WTC11 (cell line): Measurements from ENCODE around the gene RBM19.

Experiments used
- IRF2 ChIP-seq: sonication (generic); formaldehyde crosslinking; IDR thresholded peaks from 2 replicates; pipeline ENCODE4 v1.8.0; 2022; ENCODE audit warnings: low read depth, missing genetic modification reagents, borderline replicate concordance
- NFYB ChIP-seq: sonication (generic); formaldehyde crosslinking; conservative IDR thresholded peaks from 2 replicates; pipeline ENCODE4 v1.8.0; 2022; ENCODE audit warnings: low read depth, missing genetic modification reagents
- RELA ChIP-seq: sonication (generic); formaldehyde crosslinking; IDR thresholded peaks from 2 replicates; pipeline ENCODE4 v1.8.1; 2022; ENCODE audit warnings: missing genetic modification reagents, mild to moderate bottlenecking, borderline replicate concordance
- SP1 ChIP-seq: sonication (generic); formaldehyde crosslinking; conservative IDR thresholded peaks from 2 replicates; pipeline ENCODE4 v1.8.1; 2022; ENCODE audit warnings: missing genetic modification reagents
- TEAD4 ChIP-seq: sonication (generic); formaldehyde crosslinking; IDR thresholded peaks from 2 replicates; pipeline ENCODE4 v1.8.0; 2022; ENCODE audit warnings: mild to moderate bottlenecking, missing genetic modification reagents
- USF2 ChIP-seq: sonication (generic); formaldehyde crosslinking; IDR thresholded peaks from 2 replicates; pipeline ENCODE4 v1.8.1; 2023; ENCODE audit warnings: mild to moderate bottlenecking, missing genetic modification reagents, moderate library complexity
- ZNF138 ChIP-seq: sonication (generic); formaldehyde crosslinking; conservative IDR thresholded peaks from 2 replicates; pipeline ENCODE4 v1.8.1; 2022; ENCODE audit warnings: mild to moderate bottlenecking, moderate library complexity, missing genetic modification reagents
- TF ChIP-seq, protein P1 (sequence below): fragments of 200-600 bp; IDR thresholded peaks from 2 replicates; pipeline ENCODE4 v1.8.0; 2022; ENCODE audit warnings: antibody characterized with exemption
- TF ChIP-seq, protein P2 (sequence below): sonication (generic); formaldehyde crosslinking; IDR thresholded peaks from 2 replicates; pipeline ENCODE4 v1.8.1; 2023; ENCODE audit warnings: mild to moderate bottlenecking, moderate library complexity, missing genetic modification reagents

GRCh38 chr12:113835433-113835832 is 130.7 kb downstream of the RBM19 start:
- TF ChIP-seq, protein P1, sequence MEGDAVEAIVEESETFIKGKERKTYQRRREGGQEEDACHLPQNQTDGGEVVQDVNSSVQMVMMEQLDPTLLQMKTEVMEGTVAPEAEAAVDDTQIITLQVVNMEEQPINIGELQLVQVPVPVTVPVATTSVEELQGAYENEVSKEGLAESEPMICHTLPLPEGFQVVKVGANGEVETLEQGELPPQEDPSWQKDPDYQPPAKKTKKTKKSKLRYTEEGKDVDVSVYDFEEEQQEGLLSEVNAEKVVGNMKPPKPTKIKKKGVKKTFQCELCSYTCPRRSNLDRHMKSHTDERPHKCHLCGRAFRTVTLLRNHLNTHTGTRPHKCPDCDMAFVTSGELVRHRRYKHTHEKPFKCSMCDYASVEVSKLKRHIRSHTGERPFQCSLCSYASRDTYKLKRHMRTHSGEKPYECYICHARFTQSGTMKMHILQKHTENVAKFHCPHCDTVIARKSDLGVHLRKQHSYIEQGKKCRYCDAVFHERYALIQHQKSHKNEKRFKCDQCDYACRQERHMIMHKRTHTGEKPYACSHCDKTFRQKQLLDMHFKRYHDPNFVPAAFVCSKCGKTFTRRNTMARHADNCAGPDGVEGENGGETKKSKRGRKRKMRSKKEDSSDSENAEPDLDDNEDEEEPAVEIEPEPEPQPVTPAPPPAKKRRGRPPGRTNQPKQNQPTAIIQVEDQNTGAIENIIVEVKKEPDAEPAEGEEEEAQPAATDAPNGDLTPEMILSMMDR, result no peak
- no peak for TF ChIP-seq RELA (CRISPR knock-in tag)
- TF ChIP-seq NFYB (CRISPR knock-in tag), result no peak
- TF ChIP-seq TEAD4 (CRISPR knock-in tag), result no peak
- no peak for TF ChIP-seq IRF2 (CRISPR knock-in tag)
- no peak for TF ChIP-seq USF2
- no peak for TF ChIP-seq ZNF138 (CRISPR knock-in tag)
- no peak for TF ChIP-seq SP1 (CRISPR knock-in tag)
- TF ChIP-seq, protein P2, sequence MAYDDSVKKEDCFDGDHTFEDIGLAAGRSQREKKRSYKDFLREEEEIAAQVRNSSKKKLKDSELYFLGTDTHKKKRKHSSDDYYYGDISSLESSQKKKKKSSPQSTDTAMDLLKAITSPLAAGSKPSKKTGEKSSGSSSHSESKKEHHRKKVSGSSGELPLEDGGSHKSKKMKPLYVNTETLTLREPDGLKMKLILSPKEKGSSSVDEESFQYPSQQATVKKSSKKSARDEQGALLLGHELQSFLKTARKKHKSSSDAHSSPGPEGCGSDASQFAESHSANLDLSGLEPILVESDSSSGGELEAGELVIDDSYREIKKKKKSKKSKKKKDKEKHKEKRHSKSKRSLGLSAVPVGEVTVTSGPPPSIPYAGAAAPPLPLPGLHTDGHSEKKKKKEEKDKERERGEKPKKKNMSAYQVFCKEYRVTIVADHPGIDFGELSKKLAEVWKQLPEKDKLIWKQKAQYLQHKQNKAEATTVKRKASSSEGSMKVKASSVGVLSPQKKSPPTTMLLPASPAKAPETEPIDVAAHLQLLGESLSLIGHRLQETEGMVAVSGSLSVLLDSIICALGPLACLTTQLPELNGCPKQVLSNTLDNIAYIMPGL, result no peak
